HG03095 (cell line): ENCODE data around the gene CHAF1A.

Experiments used
- ATAC-seq: cut with Tn5 transposase; IDR thresholded peaks from one replicate; pipeline ENCODE4 v1.9.1; 2021; ENCODE audit warnings: moderate library complexity; ENCODE audit not compliant: unreplicated experiment

The CHAF1A gene

DNA sequence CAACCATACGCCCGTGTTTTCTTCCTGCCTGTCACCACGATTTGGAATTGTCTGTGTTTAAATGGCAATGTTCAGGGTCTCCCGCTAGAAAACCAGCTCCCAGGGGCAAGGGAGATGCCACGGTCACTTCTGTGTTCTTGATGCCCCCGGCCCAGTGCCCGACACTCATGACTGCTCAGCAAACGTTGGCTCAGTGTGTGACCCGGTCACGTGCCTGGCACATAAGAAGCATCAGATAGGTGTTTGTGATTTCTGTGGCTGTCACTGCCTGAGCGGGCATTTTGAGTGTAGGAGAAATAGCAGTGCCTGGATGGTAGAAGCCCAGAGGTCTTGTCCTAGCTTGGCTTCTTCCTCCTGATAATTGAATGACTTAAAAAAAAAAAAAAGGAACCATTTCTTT is 85.1 kb downstream of the CHAF1A start:
- no peak for ATAC-seq

DNA sequence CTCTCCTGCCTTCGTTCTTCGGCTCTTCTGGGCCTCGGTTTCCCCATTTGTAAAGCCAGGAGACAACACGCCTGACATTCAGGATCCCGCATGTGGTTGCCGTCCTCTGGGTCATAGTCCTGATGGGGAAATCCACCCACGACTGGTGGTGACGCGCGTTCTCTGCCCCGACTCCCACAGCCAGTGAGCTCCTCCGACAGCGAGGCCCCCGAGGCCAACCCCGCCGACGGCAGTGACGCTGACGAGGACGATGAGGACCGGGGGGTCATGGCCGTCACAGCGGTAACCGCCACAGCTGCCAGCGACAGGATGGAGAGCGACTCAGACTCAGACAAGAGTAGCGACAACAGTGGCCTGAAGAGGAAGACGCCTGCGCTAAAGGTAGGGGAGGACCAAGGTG is 86.1 kb downstream of the CHAF1A start:
- ATAC-seq, result no peak

DNA sequence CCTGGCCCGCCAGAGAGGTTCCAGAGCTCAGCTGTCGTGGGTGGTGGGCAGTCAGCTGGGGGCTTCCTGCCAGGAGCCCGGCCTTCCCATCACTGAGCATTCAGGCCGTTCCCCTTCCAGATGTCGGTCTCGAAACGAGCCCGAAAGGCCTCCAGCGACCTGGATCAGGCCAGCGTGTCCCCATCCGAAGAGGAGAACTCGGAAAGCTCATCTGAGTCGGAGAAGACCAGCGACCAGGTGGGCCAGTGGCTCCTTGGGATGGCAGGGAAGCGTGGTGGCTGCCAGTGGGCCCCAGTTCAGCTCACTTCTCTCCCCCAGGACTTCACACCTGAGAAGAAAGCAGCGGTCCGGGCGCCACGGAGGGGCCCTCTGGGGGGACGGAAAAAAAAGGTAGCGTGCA is 89.0 kb downstream of the CHAF1A start:
- ATAC-seq, result no peak

DNA sequence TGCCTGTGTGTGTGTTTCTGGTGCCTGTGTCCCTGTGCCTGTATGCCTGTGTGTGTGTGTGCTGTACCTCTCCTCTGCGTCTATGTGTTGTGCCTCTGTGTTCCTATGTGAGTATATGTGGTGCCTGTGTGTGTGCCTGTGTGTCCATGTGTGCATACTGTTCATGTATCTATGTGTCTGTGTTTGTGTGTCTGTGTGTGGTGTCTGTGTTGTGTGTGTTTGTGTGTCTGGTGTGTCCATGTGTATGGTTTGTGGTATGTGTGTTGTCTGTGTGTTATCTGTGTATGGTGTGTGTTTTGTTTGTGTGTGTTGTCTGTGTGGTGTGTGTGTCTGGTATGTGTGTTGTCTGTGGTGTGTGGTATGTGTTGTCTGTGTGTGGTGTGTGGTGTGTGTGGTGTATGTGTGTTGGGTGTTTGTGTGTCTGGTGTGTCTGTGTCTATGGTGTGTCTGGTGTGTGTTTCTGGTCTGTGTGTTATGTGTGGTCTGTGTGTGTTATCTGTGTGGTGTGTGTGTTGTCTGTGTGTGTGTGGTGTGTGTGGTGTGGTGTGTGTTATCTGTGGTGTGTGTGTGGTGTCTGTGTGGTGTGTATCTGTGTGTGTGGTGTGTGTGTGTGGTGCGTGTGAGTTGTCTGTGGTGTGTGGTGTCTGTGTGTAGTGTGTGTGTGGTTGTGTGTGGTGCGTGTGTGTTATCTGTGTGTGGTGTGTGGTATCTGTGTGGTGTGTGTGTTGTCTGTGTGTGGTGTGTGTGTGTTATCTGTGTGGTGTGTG is 90.1 kb downstream of the CHAF1A start:
- no peak for ATAC-seq
